ENCODE data around the gene ARL11.

The ARL11 gene

DNA sequence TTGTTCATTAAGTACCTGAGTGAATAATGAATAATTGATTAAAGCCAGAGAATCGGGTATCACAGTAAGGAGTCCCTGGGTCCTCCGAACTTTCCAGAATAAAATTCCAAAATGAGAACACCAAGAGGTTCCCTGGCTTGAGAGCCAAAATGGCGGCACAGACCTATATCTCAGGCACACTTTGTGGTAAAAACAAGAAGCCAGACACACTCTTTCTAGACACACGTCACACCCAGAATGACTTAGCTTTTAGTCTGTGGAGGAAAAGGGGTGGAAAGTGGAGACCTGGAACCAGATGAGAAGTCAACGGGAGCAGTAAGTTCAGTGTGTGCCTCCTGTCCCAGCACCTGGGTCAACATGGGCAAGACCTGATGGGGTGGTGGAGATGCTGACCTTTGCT, 8.4 kb downstream of the ARL11 start:
- TF ChIP-seq, protein P1, sequence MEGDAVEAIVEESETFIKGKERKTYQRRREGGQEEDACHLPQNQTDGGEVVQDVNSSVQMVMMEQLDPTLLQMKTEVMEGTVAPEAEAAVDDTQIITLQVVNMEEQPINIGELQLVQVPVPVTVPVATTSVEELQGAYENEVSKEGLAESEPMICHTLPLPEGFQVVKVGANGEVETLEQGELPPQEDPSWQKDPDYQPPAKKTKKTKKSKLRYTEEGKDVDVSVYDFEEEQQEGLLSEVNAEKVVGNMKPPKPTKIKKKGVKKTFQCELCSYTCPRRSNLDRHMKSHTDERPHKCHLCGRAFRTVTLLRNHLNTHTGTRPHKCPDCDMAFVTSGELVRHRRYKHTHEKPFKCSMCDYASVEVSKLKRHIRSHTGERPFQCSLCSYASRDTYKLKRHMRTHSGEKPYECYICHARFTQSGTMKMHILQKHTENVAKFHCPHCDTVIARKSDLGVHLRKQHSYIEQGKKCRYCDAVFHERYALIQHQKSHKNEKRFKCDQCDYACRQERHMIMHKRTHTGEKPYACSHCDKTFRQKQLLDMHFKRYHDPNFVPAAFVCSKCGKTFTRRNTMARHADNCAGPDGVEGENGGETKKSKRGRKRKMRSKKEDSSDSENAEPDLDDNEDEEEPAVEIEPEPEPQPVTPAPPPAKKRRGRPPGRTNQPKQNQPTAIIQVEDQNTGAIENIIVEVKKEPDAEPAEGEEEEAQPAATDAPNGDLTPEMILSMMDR (IDR thresholded peaks at IDR 0.05; ENCODE audit: low read depth, low read length): no peak
- H3K4me3 ChIP-seq (replicated peaks in 1 of 2; ENCODE audit: low read depth in 2 of 2, low read length in 2 of 2): no peak overlapping the region
- DNase-seq (ENCODE audit: low read depth in 2 of 2): no peak

DNA sequence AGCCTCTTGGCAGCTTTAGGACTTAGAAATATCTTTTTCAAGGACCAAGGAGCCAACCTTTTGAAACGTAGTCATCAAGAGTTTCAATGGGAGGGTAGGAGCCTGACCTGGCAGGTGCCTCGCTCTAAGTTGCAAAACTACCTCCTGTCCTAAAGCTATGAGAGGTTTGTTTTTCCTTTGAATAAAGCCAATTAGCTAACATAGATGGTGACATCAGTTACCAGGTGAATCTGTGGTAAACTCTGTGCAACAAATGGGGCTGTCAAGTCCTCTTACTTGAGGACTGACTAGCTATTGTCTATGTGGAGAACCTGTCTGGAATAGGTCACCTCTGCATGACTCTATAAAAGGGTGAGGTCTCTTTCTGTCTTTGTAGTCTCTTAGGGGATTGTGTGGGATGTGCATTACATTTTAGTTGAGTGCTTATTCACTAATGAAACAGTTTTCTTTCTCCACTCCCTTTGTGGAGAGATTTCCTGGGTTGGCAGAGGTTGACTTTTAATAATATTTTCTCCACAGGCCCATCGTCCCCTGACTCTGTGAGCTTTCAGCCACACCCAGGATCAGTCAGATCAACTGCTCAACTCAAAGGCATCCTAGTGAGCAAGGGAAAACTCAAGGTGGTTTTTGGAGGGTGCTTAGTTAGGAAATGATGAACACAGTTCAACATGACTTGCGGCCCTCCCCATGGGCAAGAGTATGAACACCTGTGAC, 9.9 kb downstream of the ARL11 start:
- TF ChIP-seq, protein P1 (IDR thresholded peaks at IDR 0.05; ENCODE audit: low read depth, low read length): no peak
- DNase-seq (ENCODE audit: low read depth in 2 of 2): peak in 1 of 2 donors; percentile 42
- H3K4me3 ChIP-seq (replicated peaks in 1 of 2; ENCODE audit: low read depth in 2 of 2, low read length in 2 of 2): no peak overlapping the region

DNA sequence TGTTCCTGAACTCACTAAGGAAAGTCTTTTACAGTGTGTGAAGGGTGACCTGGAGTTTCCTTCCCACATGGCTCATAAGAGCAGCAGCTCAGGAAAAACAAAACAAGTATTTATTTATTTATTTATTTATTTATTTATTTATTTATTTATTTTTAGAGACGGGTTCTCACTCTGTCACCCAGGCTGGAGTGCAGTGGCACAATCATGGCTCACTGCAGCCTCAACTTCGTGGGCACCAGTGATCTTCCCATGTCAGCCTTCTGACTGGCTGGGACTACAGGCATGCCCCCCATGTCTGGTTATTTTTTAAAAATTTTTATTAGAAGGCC, 10.4 kb downstream of the ARL11 start:
- TF ChIP-seq, protein P1 (IDR thresholded peaks at IDR 0.05; ENCODE audit: low read depth, low read length): no peak
- DNase-seq (ENCODE audit: low read depth in 2 of 2): no peak
- no peak overlapping the region for H3K4me3 ChIP-seq (replicated peaks in 1 of 2; ENCODE audit: low read depth in 2 of 2, low read length in 2 of 2)

DNA sequence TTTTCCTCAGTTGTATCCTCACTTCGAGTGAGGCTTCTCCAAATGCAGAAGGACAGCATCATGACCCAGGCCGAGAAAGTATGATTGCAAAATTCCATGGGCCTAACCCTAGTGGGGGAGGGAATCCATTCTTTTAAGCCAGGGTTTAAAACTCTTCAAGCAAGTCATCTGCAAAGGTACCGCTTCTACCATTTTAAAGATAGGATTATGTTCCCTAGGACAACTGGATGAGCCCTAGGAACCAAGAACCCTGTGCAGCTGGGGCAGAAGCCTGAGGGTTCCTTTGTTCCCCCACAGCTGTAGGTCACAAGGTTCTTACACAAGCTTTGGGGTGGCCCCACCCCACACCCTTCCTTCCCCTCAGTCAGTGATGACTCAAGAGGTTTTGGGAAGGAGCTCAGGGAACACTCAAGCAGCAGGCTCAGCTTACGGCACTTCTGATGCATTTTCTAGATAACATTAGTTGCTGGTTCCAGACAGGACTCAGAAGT, 13.5 kb downstream of the ARL11 start:
- DNase-seq (ENCODE audit: low read depth in 2 of 2): peak; percentile 93 to 96
- TF ChIP-seq, protein P1 (IDR thresholded peaks at IDR 0.05; ENCODE audit: low read depth, low read length): no peak
- H3K4me3 ChIP-seq (replicated peaks in 1 of 2; ENCODE audit: low read depth in 2 of 2, low read length in 2 of 2): no peak overlapping the region

DNA sequence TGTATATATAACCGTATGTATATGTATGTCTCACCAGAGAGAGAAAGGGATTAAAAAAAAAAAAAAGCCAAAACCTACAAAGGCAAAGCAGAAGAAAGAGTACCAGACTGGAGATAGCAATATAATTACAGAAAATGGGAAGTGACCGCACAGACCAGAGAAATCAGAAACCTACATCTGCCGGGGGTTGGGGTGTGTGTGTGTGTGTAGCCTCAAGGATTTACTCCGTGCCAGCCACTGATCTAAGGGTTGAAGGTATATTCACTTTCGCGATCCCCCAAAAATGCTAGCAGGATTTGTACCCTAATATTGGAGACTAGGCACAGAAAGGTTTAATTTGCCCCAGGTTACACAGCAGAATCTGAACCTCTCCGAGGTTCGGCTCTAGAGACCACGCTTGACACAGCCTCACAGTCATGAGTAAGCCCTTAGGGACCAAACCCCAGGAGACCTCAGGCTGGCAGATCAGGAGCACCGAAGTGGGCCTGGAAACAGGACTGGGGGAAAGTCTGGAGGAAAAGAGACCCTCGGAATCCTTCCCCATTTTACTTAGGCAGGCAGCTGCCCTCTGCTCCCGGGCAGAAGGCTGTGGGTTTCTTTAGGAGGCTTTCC, 14.8 kb downstream of the ARL11 start:
- peak in 1 of 2 donors; percentile 36 for DNase-seq (ENCODE audit: low read depth in 2 of 2)
- TF ChIP-seq, protein P1 (IDR thresholded peaks at IDR 0.05; ENCODE audit: low read depth, low read length): no peak
- H3K4me3 ChIP-seq (replicated peaks in 1 of 2; ENCODE audit: low read depth in 2 of 2, low read length in 2 of 2): no peak overlapping the region

DNA sequence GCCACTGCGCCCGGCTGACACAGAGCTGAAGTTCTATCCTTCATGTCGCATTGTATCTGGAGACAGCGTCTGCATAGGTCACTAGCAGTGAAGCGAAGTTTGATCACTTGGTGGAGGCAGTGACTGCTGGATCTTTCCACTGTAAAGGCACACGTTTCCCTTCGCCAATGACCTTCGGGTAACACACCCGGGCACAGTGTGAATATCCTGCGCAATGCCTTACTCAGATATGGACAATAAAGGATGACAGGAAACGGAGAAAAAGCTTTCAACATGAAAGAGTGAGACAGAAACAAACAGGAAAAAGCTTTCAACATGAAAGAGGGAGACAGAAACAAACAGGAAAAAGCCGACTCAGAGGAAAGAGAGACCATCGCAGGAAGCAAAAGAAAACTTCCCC, 17.1 kb downstream of the ARL11 start:
- DNase-seq (ENCODE audit: low read depth in 2 of 2): no peak
- TF ChIP-seq, protein P1 (IDR thresholded peaks at IDR 0.05; ENCODE audit: low read depth, low read length): no peak
- H3K4me3 ChIP-seq (replicated peaks in 1 of 2; ENCODE audit: low read depth in 2 of 2, low read length in 2 of 2): no peak overlapping the region

All from cardiac fibroblast (primary cell).